GM12801 (cell line): ENCODE measurements around the gene SH3BP4.

Experiments
- CTCF ChIP-seq: IDR thresholded peaks from one replicate; pipeline ENCODE4 v1.5.1; 2011; ENCODE audit warnings: control low read depth; ENCODE audit not compliant: insufficient read length; ENCODE audit errors: extremely low read depth

Gene SH3BP4

GRCh38 chr2:234992624-234993349 is 41.0 kb downstream of the SH3BP4 start:
- no peak for TF ChIP-seq CTCF

DNA sequence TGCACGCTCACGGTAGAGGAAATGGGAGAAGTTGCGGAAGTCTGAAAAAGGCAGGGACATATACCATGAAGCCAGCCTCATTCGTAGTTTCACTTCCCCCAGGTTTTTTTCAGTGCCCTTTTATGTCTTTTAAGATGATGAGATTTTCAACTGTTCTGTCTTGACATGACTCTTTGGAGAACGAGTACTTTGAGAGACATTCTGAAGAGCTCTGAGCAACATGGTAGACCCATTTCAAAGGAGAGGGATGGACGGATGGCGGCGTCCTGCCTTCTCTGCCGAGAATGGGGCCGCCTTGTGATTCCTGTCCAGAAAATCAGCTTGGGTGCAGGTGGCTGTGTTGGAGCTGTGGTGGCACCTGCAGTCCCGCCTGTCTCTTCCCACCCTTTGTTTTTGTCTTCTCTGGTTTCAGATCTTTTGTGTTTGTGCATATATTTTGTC is 41.7 kb downstream of the SH3BP4 start:
- no peak for TF ChIP-seq CTCF

DNA sequence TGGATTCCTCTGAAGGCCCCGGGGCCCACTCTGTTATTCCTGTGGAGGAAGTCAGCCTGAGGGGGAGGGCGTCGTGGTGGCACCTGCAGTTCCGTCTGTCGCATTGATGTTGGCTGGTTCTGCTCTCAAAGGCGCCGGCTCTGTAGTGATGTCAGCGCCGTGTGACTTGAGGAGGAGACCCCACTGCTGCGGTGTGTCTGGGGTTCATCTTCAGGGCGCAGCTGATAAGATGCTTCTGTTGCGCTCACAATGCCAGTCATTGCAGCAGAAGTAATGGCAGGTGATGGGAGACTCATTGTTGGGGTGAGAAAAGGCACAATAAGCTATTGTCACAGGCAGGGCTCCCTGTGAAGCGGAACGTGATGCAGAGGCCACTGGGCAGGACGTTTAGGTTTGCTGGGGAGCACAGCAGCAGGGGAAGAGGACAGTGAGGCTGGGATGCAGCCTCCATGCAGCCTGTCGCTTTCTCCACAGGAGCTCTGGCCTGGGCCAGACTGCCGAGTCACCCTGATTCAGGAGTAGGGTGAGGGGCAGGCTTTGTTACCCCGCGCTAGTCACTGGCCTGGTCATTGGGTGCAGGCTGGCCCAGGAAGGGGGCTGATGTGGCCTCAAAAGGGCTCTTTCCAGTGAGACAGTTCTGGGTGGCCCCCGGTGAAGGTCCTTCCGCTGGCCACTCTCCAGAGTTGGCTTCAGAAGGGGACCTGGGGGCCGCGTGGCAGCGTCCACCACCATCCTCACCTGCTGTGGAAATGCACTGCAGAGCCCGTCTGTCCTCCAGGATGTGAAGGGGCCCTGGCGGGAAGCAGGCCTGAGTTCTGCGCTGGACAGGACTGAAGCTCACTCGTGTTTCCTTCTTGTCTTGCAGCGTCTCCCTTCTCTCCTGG is 42.9 kb downstream of the SH3BP4 start:
- no peak for TF ChIP-seq CTCF

- TF ChIP-seq CTCF, result no peak
These were observed 43.7 kb downstream of the SH3BP4 start for GRCh38 chr2:234995332-234996068.

- TF ChIP-seq CTCF, result no peak
These were observed 44.5 kb downstream of the SH3BP4 start for GRCh38 chr2:234996069-234996940.

GRCh38 chr2:234996941-234997270 is 45.1 kb downstream of the SH3BP4 start:
- no peak for TF ChIP-seq CTCF

GRCh38 chr2:234997389-234997788 is 45.6 kb downstream of the SH3BP4 start:
- TF ChIP-seq CTCF, result no peak
